ENCODE measurements around the gene SEPTIN8.

The SEPTIN8 gene

GRCh38 chr5:132762246-132763000 is 14.6 kb downstream of the SEPTIN8 start:
- DNase-seq: no peak

GRCh38 chr5:132761321-132762240 is 15.5 kb downstream of the SEPTIN8 start:
- DNase-seq: no peak

- DNase-seq: no peak
Measured at GRCh38 chr5:132760601-132761317, 16.3 kb downstream of the SEPTIN8 start.

- no peak for DNase-seq
Measured at GRCh38 chr5:132760049-132760420, 17.0 kb downstream of the SEPTIN8 start.

- no peak for DNase-seq
Measured at GRCh38 chr5:132759114-132760048, 17.7 kb downstream of the SEPTIN8 start.

GRCh38 chr5:132758451-132758850 is 18.6 kb downstream of the SEPTIN8 start:
- DNase-seq: no peak

GRCh38 chr5:132756542-132756941 is 20.5 kb downstream of the SEPTIN8 start:
- no peak for DNase-seq

- no peak for DNase-seq
Measured at GRCh38 chr5:132754947-132755346, 22.1 kb downstream of the SEPTIN8 start.

GRCh38 chr5:132754111-132754510 is 22.9 kb downstream of the SEPTIN8 start:
- no peak for DNase-seq

- DNase-seq: no peak
Measured at GRCh38 chr5:132753135-132753987, 23.7 kb downstream of the SEPTIN8 start.

GRCh38 chr5:132752581-132753125 is 24.4 kb downstream of the SEPTIN8 start:
- no peak for DNase-seq

- DNase-seq: no peak
Measured at GRCh38 chr5:132751971-132752580, 25.0 kb downstream of the SEPTIN8 start.

GRCh38 chr5:132751444-132751843 is 25.6 kb downstream of the SEPTIN8 start:
- no peak for DNase-seq

- DNase-seq: no peak
Measured at GRCh38 chr5:132750471-132751230, 26.4 kb downstream of the SEPTIN8 start.

- no peak for DNase-seq
Measured at GRCh38 chr5:132749506-132749905, 27.5 kb downstream of the SEPTIN8 start.

GRCh38 chr5:132748522-132749000 is 28.5 kb downstream of the SEPTIN8 start:
- no peak for DNase-seq

GRCh38 chr5:132747616-132748440 is 29.2 kb downstream of the SEPTIN8 start:
- no peak for DNase-seq

- DNase-seq: peak; percentile 72
Measured at GRCh38 chr5:132746954-132747615, 30.0 kb downstream of the SEPTIN8 start, which contains the start of gene CCNI2. Gene CCNI2, plus strand, starts transcription at chr5:132747426. Its CDS starts 70 bp downstream, at chr5:132747496.
